Kidney (tissue), 14 donors: Measurements from ENCODE around the gene CYS1. TPM values are rescaled to one million over a fixed set of nuclear protein-coding genes. Genes with fewer than 3 reads are reported as not detected.

Experiments used
- DNase-seq, 5 donors: peaks; one replicate each; pipeline ENCODE4 v3.0.0-alpha.2; 2013 to 2020
- FAIRE-seq: peaks from 2 replicates; lab custom pipeline; 2012; peaks lifted over from hg19 to GRCh38; lab: Jason Lieb, UNC
- H3K27ac ChIP-seq, 2 donors: one replicate each; pipeline ENCODE4 v1.7.0; 2013; ENCODE audit warnings: low read depth in 2 of 2, low read length in 2 of 2, inconsistent platforms in 1 of 2
- H3K27me3 ChIP-seq: one replicate; pipeline ENCODE4 v1.7.1; 2013; ENCODE audit warnings: low read length, inconsistent platforms; ENCODE audit not compliant: control insufficient read depth, insufficient read depth
- H3K36me3 ChIP-seq, 3 donors: one replicate each; pipeline versions ENCODE4 v1.7.0 to v1.7.1; 2013; ENCODE audit warnings: low read length in 3 of 3, control low read depth in 1 of 3, inconsistent platforms in 1 of 3; ENCODE audit not compliant: insufficient read depth in 3 of 3, control insufficient read depth in 2 of 3
- H3K4me1 ChIP-seq, 3 donors: one replicate each; pipeline versions ENCODE4 v1.7.0 to v1.7.1; 2013; ENCODE audit warnings: low read length in 3 of 3, inconsistent platforms in 1 of 3, low read depth in 1 of 3; ENCODE audit not compliant: control insufficient read depth in 2 of 3, insufficient read depth in 2 of 3
- H3K4me3 ChIP-seq, 3 donors: one replicate each; pipeline versions ENCODE4 v1.7.0 to v1.8.1; 2013; ENCODE audit warnings: low read length in 3 of 3, control low read depth in 1 of 3, inconsistent platforms in 1 of 3
- H3K9ac ChIP-seq, 3 donors: one replicate each; pipeline versions ENCODE4 v1.7.0 to v1.7.1; 2013; ENCODE audit warnings: low read length in 3 of 3, control low read depth in 1 of 3, inconsistent platforms in 1 of 3
- H3K9me3 ChIP-seq, 3 donors: one replicate each; pipeline versions ENCODE4 v1.7.0 to v1.7.1; 2013; ENCODE audit warnings: low read length in 3 of 3, control low read depth in 1 of 3, inconsistent platforms in 1 of 3; ENCODE audit not compliant: control insufficient read depth in 2 of 3, insufficient read depth in 1 of 3
- CTCF ChIP-seq: IDR thresholded peaks from 3 replicates; pipeline ENCODE4 v1.5.1; 2012; ENCODE audit warnings: mild to moderate bottlenecking, moderate library complexity, borderline replicate concordance; ENCODE audit not compliant: insufficient read depth; ENCODE audit errors: extremely low read depth
- intact Hi-C: fragments of 100-400 bp; cut with DNase I; formaldehyde crosslinking; loops from one replicate; pipeline ENCODE4 v1.11.1; 2022
- polyA plus RNA-seq: library from polyadenylated mRNA; stranded (reverse); fragments of 350-450 nt; fragmentation: Illumina TruSeq; extraction: RNeasy Lipid Tissue Mini Kit (QIAGEN cat#74804); gene quantifications from one replicate; pipeline ENCODE4 v1.2.3, GENCODE V29; 2014; ENCODE audit warnings: low read depth, low replicate concordance; ENCODE audit not compliant: insufficient read depth
- total RNA-seq: library from RNA; stranded (reverse); fragmentation: NEBNext Ultra II Directional; extraction: Animal tissue kit (Norgen Biotek cat#: 25700); gene quantifications from one replicate; pipeline ENCODE4 v1.2.1, GENCODE V29; 2021
- donor health status: control.
- donor health status: control.
- donor health status: control.
- donor health status: control.
- donor health status: control.
- donor health status: DM: yes; HTN: yes; CAD: no.
- donor health status: Normal renal cell carcinoma (clear cell type).

CYS1 gene
- total and polyA plus RNA-seq, 2 donors from 2014 or later, result 245 to 276 TPM

DNA sequence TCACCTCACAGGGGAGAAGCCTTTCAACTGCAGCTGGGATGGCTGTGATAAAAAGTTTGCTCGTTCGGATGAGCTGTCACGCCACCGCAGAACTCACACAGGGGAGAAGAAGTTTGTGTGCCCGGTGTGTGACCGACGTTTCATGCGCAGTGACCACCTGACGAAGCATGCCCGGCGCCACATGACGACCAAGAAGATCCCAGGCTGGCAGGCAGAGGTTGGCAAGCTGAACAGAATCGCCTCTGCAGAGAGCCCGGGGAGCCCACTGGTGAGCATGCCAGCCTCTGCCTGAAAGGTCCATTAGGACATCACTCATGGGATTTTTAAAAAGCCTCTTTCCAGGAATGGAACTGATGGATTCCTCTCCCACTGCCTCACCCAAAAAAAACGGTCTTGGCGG is 28.0 kb downstream of the CYS1 start:
- H3K4me1 ChIP-seq, result peaks cover 0 to 19% (median 15%) of the 10 kb centered on the region in 3 donors
- TF ChIP-seq CTCF, result no peak
- no peak overlapping the region for H3K9ac ChIP-seq
- no peak for FAIRE-seq
- no peak overlapping the region for H3K27ac ChIP-seq
- peaks cover 7 to 42% (median 14%) of the 10 kb centered on the region in 3 donors for H3K36me3 ChIP-seq
- no peak overlapping the region for H3K4me3 ChIP-seq
- no peaks in the 10 kb centered on the region for H3K9me3 ChIP-seq
- H3K27me3 ChIP-seq, result no peaks in the 10 kb centered on the region
- intact Hi-C loops, result loop anchor here (10.0 kb wide), 2 partner anchors 67 to 237 kb away; no protein-coding TSS in a partner anchor
- DNase-seq, result peak in 1 of 5 donors; percentile 59

- TF ChIP-seq CTCF, result peak; percentile 74
- peak in 3 of 5 donors; percentile 68 to 87 (median 72) for DNase-seq
- Histone ChIP-seq H3K4me3 (no peak overlapping the region), H3K4me1 (peaks cover 0 to 30% (median 21%) of the 10 kb centered on the region in 3 donors), H3K36me3 (peaks cover 7 to 37% (median 15%) of the 10 kb centered on the region in 3 donors), H3K9ac (no peak overlapping the region), H3K27ac (no peak overlapping the region), H3K27me3 (no peaks in the 10 kb centered on the region), H3K9me3 (no peaks in the 10 kb centered on the region)
- intact Hi-C loops, result no loop called here
- peak; percentile 92 for FAIRE-seq
These were observed 31.6 kb downstream of the CYS1 start for GRCh38 chr2:10048501-10049171.

- peak in 1 of 5 donors; percentile 67 for DNase-seq
- TF ChIP-seq CTCF, result no peak
- no peak overlapping the region for H3K4me3 ChIP-seq
- peak overlapping the region in 1 of 3 donors; percentile 26 for H3K9ac ChIP-seq
- no peak overlapping the region for H3K27ac ChIP-seq
- intact Hi-C loops, result no loop called here
- H3K27me3 ChIP-seq, result no peaks in the 10 kb centered on the region
- H3K4me1 ChIP-seq, result peaks cover 0 to 30% (median 21%) of the 10 kb centered on the region in 3 donors
- H3K36me3 ChIP-seq, result peaks cover 5 to 30% (median 12%) of the 10 kb centered on the region in 3 donors
- no peaks in the 10 kb centered on the region for H3K9me3 ChIP-seq
- FAIRE-seq, result no peak
These were observed 32.4 kb downstream of the CYS1 start for GRCh38 chr2:10047616-10048500.
